ENCODE results near the gene SERPINA4.
"Not testable (repeated sequence)": the region's sequence is repeated elsewhere in the genome, so short reads cannot be mapped to it uniquely, and the experiment has no call there.

Gene SERPINA4

DNA sequence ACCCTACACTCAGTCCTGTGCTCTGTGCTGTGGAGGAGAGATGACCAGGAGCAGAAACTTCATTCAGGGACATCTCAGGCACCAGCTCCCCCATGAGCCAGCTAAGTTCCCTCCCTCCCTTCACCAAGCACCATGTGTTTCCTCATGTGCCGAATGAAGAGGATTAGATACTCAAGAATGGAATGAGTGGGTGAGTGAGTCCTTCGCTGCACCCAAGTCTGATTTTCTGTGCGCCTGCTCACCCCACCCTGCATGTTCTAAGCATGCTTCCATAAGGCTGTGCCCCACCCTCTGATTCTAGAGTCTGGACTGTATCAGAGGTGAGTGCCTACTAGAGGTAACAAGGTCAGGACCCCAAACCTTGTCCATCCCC is 32.1 kb downstream of the SERPINA4 start:
- DNase-seq, result no peak

DNA sequence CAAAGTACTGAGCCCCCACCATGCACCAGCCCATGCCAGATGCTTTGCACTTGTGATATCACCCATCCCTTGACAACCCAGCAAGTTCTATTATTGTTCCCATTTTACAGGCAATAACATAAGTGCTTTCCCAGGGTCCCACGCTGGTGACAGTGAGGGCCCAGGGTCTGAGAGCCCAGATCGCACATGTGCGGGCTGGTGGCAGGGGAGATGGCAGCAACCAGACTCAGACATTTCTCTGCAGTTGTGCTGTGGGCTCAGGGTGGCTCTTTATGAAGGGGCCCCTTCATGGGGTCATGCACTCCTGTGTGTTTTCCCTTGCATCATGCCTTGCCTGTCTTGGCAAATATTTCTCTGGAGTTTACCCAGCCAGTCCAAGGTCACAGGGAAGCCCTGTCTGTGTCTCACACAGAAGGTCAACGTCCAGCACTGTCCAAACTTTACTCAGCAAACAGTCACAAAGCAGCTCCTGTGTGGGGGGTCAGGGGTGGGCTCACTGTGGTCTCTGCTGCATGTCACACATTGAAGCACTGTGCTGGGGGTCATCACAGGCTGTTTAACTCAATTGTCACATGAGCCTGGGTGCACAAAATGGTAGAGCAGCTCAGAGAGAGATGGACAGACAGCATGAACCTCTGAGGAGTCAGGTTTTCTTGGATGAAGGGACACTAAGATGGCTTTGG is 32.6 kb downstream of the SERPINA4 start:
- DNase-seq, result no peak

DNA sequence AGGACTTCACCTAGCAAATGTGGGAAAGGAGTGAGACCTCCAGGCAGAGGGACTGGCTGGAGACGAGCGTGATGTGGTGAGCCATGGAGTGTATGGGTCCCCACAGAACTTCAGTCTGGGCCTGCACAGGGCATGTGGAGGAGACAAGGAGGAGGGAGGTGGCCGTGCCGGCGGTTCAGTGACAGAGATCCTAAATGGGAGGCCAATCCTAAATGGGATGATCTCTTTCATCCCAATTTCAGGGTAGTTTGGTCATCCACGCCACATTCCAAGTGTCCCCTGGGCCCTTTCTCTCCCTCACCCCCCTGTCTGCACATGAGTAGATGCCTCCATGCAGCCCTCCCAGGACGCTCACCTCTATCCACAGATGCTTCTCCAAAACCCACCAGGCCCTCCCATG is 33.2 kb downstream of the SERPINA4 start:
- DNase-seq, result no peak

DNA sequence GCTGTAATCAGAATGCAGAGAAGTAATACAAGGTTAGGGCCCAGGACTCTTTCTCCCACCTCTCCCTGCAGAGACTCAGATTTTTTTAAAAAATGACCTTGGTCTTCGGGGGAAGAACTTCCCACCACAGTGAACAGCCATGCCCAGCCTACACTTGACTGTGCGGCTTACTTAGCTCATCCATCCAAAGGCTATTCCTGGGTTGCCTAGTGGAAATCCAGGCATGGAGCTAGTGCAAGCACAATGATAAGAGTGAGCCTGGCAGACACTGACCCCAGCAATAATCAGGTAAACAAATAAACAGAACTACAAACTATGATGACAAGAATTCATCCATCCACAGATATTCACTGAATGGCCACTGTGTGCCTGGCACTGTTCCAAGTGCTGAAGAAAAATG is 34.7 kb downstream of the SERPINA4 start:
- no peak for DNase-seq

DNA sequence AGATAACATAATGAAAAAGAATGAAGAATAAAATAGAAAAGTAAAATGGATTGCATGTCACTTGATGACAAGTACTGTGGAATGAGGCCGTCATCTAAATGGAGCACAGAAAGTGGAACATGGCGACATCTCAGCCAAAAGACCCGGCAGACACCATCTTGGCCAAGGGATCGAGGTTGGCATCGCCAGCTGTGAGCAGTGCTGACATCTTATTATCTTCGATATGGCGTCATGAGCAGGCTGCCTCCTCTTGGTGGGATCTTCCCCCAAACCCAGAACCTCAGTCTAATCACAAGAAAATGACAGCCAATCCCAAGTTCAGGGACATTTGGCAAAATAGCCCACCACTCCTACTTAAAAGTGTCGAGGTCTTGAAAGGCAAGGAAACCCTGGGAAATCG is 35.1 kb downstream of the SERPINA4 start:
- no peak for DNase-seq

DNA sequence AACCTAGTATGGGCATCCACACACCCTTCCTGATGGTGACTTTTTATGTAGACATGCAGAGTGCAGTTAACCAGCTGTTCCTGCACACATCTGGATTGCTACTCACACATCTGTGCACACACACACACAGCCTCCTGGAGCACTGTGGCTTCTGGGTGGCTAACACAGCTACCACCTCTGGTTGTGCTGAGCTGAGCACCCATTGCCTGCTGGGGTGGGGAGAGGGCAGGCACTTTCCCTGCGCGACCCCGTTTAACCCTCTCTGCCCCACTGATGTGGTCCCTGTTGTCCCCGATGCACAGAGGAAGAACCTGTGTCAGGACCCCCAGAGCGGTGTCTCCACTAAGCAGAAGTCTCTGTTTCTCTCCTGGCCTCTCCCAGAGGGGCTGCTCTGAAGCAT is 36.5 kb downstream of the SERPINA4 start:
- DNase-seq, result no peak

DNA sequence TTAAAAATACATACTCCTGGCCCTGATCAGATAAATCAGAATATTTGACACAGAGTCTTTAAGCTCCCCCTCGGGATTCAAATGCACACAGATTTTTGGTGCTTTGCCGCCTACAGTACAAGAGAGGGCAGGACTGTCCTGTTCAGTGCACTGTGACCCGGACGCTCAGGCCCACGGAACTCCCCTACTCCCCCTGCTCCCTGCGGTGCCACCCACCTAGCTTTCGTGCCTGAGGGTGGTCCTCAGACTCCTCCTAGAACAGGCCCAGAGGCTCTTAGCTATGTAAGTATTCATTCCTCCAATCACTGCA is 37.2 kb downstream of the SERPINA4 start:
- no peak for DNase-seq

DNA sequence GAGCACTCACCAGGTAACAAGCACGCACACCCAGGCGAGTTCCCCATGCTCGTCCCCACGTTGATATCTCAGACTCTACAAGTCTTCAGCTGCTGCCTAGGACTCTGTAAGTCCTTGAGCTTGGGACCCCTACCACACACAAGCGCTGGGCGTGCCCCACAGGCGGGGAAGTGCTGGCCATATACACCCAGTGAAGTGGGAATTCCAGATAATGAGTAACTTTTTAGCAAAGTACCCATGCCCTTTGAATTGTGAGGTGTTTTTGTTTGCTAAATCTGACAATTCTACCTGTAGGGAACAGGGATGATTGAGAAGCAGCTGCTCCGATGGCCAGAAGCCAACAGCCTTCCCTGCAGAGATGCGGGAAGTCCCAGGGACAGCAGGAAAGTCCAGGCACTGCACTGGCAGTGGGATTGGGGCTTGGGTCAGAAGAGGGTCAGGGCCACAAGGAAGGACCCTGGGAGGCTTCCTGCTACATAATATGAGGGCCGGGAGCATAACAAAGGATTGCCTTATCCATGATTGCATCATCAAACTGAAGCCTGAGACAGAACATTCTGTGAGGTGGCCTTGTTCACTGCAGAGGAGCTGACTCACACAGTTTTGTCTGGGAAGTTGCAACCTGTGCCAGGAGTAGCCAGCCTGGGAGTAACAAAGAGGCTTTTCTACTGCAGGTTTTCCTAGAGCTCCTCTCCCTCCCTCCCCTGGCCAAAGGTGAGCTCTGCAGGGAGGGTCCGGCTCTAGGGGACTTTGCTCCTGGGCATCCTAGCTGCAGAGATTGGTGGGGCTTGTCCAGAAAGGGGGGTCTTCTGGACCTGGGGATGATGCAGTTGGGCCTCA is 37.8 kb downstream of the SERPINA4 start:
- DNase-seq, result no peak

DNA sequence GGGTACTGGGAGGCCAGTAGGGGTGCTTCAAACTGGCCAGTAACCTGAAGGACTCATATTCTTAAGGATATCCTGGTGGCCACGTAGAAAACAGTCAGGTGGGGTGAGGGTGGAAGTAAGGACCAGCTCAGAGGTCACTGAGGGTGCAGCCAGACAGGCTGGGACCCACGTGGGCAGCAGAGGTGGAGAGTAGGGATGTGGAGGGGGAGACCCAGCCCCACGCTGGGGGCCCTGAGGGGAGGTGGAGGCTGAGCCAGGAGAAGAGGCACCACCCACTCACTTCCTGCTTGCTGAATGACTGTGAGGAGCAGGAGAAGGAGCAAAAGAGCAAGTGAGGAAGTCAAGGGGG is 38.4 kb downstream of the SERPINA4 start:
- DNase-seq, result no peak

DNA sequence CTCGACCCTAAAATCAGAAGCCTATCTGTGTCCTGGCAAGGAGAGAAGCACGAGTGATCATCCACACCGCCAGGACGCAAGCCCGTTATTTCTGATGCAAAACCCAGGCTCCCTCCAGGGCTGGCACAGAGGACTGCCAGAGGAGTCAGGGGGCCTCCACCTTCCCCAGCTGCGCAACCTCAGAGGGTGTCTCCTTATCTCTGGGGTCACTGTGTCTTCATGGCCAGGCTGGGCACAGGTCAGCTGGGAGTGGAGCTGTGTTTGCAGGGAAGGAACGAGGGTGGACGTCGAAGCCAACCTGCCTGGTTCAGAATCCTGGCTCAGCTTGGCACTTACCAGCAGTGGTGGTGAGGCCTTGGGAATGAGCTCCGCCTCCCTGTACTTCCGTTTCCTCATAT is 38.9 kb downstream of the SERPINA4 start:
- DNase-seq, result no peak

DNA sequence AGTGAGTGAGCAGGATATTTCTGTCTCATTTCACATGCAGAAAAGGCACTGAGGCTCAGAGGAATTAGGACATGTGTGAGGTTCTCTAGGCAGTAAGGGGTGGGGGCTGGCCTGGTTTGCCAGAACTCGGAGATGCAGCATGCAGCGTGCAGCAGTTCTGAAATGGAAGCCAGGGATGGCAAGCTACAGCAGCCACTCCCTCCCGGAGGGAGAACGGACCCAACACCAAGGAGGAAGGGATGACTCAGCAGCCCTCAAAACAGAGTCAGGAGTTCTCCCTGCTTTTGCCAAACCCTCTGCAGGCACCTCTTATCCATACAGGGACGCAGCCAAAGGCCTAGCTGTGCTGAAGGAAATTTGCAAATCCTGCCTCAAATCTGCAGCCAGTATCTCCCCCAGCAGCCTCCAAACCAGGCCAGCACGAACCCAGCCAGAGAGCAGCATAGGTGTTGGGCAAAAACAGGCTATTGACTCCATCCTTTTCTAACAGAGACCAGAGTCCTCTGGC is 40.7 kb downstream of the SERPINA4 start:
- no peak for DNase-seq

DNA sequence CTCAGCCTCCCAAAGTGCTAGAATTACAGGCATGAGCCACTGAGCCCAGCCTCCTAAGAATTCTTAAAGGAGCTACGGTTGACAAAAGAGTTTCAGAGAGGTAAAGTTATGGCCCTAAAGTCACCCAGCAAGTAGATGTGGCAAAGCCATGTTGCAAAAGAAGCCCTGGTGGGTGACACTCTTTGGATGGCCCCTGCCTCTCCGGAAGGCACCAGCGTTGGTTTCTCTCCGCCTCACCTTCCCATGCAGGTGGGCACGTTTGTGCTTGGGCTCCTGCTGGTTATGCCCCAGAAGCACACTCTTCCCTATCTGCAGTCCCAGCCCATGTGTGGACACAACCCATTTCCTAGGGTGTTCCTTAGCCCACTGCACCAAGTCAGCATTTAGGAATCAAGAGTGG is 41.5 kb downstream of the SERPINA4 start:
- DNase-seq, result no peak

DNA sequence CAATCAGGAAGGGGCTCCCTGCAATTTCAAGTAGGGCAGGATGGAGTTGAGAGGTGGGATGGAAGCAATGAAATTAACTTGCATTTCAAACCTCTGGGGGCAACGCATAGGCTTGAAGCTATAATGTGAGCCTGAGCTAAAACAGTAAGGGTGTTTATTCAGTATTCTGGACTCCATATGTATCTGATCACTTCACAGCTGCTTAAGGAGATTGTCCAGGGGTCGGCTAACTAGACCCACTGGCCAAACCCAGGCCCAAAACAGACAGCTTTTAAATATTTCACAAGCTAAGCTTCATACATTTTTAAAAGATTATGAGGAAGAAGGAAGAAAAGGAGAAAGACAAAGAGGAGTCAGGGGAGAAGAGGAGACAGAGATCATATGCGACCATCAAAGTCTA is 44.1 kb downstream of the SERPINA4 start:
- no peak for DNase-seq

DNA sequence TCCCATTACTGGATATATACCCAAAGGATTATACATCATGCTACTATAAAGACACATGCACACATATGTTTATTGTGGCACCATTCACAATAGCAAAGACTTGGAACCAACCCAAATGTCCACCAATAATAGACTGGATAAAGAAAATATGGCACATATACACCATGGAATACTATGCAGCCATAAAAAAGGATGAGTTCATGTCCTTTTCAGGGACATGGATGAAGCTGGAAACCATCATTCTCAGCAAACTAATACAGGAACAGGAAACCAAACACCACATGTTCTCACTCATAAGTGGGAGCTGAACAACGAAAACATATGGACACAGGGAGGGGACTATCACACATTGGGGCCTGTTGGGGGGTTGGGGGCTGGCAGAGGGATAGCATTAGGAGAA is 47.7 kb downstream of the SERPINA4 start:
- not testable (repeated sequence) for DNase-seq

DNA sequence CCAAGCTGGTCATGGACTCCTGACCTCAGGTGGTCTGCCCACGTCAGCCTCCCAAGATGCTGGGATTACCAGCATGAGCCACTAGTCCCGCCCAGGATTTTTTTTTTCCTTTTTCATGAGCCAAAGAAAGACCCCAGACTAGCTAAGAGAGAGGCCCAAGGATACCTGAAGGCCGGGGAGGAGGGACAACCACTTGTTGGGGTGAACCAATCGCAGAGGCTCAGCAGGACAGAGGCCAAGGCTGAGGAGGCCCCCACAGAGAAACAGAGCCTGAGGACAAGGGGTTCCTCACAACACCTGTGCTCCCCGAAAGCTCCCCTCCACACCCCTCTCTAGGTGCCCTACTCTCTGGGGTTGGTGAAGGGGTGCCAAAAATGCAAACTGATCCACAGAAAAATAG is 49.9 kb downstream of the SERPINA4 start:
- no peak for DNase-seq

DNA sequence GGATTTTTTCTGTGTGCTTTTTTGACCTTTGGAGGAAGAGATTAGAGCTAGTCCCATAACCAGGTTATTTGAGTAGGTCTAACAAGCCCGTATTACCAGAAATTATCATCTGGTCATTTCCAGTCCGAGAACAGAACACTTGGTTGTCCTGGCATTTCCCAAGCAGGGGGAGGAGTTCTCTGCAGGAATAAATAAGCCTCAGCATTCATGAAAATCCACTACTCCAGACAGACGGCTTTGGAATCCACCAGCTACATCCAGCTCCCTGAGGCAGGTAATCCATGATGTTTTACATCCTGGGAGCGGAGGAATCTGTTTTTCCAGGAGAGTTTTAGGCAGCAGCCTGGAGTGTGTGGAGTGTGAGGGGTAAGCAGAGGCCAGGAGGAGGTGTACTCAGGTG is 50.9 kb downstream of the SERPINA4 start, which contains the start of gene SERPINA3:
Gene SERPINA3, plus strand, starts transcription at position 218 of the 400 bp plus-strand sequence. CDS start 2,051 bp downstream, outside the sequence.
- no peak for DNase-seq

DNA sequence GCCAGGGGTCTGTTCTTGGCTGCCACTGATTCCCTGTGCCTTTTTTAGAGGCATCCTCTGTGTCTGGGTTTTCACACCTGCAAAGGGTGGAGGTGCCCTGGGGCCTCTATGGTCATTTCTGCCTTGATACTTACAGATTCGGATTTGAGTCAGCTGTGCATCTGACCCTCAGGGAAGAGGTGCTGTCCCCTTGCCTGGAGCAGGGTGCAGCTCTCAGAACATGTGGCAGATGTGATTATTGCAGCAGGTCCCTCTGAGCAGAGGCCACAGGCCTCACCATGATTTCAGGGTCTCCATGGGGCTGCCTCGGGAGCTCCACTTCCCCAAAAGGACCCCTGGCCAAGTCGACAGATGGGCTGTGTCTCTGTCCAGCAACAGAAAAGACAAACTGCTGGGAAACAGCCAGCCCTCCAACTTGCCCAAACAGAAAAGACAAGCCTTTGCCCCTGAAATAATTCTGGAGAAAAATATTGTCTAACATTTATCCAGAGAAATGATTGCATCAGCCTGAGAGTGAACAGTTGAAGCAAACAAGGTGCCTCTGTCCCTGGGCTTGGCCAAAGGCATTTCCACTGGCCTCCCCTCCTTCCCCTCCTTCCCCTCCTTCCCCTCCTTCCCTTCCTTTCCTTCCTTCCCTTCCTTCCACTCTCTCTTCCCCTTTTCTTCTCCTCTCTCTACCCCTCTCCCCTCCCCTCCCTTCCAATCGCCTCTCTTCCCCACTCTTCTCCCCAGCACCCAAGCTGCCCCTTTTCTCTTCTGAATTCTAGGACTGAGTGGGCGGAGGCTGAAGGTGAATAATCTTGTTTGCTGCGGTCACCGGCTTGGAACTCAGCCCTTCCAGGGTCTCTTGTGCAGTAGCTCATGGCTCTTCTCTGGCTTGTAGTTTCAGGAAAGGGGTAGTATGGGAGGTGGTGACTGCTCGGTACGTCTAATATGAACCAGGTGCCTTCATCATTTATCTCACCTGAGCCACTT is 51.6 kb downstream of the SERPINA4 start:
- no peak for DNase-seq

DNA sequence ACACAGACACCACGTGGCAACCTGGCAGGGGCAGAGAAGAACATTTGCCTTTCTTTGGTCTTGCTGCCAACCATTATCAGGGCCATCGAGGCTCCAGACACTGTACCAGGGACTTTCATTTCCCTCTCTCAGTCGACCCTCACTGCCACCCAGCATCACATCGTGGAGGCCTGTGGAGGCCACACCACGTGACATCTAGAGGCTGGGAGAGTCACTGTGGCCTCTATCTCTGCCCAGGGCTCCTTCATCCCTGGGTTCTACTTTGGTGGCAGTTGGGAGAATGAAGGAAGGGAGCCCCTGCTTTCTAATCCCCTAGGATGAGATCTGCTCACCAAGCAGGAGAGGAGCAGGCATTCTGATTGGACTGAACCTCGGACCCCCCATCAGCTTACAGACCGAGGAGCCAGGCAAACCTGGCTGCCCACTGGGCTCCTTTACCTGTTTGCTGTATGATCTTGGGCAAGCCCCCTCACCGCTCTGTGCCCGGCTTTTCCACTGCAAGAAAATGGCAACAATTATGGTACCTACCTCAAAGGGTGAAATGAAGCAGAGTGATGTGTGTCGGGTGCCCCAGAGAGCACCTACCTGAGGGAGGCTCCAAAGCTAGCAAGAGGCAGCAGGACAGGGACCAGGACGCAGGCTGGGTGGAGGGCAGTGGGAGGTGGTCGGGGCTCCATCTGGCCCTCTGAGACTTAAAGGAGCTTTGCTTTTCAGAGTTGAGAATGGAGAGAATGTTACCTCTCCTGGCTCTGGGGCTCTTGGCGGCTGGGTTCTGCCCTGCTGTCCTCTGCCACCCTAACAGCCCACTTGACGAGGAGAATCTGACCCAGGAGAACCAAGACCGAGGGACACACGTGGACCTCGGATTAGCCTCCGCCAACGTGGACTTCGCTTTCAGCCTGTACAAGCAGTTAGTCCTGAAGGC is 52.7 kb downstream of the SERPINA4 start:
- no peak for DNase-seq

DNA sequence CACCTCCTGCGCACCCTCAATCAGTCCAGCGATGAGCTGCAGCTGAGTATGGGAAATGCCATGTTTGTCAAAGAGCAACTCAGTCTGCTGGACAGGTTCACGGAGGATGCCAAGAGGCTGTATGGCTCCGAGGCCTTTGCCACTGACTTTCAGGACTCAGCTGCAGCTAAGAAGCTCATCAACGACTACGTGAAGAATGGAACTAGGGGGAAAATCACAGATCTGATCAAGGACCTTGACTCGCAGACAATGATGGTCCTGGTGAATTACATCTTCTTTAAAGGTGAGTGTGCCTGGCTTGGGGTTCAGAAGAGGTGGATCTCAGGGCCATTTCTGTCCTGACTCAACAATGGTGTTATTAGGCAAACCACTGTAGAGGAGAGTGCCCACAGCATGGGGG is 53.6 kb downstream of the SERPINA4 start:
- DNase-seq, result no peak

DNA sequence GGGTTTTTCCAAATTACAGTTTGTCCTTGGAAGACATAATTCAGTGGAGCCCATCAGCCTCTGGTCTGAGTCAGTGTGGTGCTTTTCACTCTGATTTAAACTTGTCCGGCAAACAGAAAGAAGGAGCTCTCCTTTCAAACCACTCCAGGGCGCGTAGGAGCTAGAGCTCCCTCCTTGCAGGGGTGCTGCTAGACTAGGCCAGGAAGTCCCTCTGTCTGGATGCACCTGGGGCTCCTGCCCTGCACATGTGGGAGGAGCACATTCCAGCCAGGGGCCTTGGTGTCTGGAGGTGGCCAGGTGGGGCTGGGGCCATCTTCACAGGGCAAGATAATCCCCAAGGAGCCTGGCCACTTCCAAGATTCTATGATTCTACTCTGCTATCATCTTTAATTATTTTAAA is 54.0 kb downstream of the SERPINA4 start:
- no peak for DNase-seq

DNA sequence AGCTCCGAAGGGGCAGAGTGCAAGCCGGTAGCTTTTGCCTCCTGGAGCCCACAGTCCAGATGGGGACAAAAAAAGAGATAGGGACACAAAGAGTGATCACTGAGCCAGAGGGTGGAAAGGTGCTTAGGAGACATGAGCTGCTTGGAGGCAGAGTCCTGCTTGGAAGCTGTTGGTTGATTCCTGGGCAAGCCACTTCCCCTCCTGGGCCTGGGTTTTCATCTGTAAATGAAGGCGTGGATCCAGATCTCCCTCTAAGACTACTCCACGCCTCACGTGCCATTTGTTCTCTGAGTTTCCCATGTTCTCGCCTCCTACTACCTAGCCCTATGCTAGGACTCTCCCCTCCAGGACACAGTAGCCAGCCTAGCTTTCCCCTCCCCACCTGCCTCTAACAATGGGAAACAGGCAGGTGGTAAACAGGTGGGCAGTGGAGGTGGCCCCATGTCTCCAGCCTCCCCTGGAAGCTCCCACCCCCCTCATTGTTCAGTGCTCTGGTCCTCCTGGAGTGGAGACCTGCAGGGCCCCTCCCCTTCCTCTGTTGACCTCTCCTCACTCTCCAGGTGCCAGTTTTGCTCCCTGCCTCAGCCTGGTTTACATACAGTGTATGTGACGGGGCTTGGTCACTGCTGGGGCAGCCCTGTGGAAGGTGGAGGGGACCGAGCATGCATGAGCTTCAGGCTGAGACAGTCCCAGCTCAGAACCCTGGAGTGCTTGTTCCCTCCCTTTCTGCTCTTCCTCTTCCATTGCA is 54.8 kb downstream of the SERPINA4 start:
- no peak for DNase-seq

Measured in right kidney (tissue), 1 donor.